ENCODE data around the gene PCDHGB2. TPM values are rescaled to one million over a fixed set of nuclear protein-coding genes. Genes with fewer than 3 reads are reported as not detected.

Gene PCDHGB2
- total RNA-seq, 2 donors from 2014 or later, result 0.17 to 0.34 TPM

DNA sequence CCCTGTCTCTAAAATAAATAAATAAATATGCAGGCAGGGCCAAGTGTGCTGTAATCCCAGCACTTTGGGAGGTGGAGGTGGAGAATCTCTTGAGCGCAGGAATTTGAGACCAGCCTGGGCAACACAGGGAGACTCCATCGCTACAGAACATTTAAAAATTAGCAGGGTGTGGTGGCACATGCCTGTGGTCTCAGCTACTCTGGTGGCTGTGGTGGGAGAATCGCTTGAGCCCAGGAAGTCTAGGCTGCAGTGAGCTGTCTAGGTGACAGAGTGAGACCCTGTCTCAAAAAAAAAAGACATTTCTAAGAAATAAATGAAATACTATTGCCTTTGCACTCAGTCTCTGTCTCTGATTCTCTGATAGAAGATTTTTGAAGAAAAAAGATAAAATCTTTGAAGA is 51.8 kb downstream of the PCDHGB2 start:
- H3K4me1 Mint-ChIP-seq, result peaks cover 4% of the 10 kb centered on the region

More for the DNA sequence above, 51.8 kb downstream of the PCDHGB2 start:
- H3K9me3 Mint-ChIP-seq, result peaks cover 15% of the 10 kb centered on the region
- H3K36me3 Mint-ChIP-seq (ENCODE audit: low read depth), result peaks cover 29% of the 10 kb centered on the region
- no peak overlapping the region for H3K27ac Mint-ChIP-seq
- no peak for ATAC-seq (replicated peaks)
- H3K4me3 Mint-ChIP-seq, result no peak overlapping the region
- peaks cover 46% of the 10 kb centered on the region for H3K27me3 Mint-ChIP-seq

Other genes with a start within 250 kb of the PCDHGB2 start
- not detected for gene PCDHB4, start 238.2 kb upstream of the PCDHGB2 start, total RNA-seq
- gene PCDHB5, start 224.8 kb upstream of the PCDHGB2 start, total RNA-seq, result not detected
- not detected for gene PCDHB6, start 209.9 kb upstream of the PCDHGB2 start, total RNA-seq
- not detected for gene PCDHB7, start 187.3 kb upstream of the PCDHGB2 start, total RNA-seq
- not detected for gene PCDHB8, start 182.2 kb upstream of the PCDHGB2 start, total RNA-seq
- not detected for gene PCDHB16, start 177.6 kb upstream of the PCDHGB2 start, total RNA-seq
- not detected for gene PCDHB9, start 172.8 kb upstream of the PCDHGB2 start, total RNA-seq
- not detected for gene PCDHB10, start 167.6 kb upstream of the PCDHGB2 start, total RNA-seq
- not detected for gene PCDHB11, start 160.4 kb upstream of the PCDHGB2 start, total RNA-seq
- not detected for gene PCDHB12, start 151.3 kb upstream of the PCDHGB2 start, total RNA-seq
- under 1 TPM in 1 of 2 donors, not detected in 1; 0.08 TPM for gene PCDHB13, start 146.1 kb upstream of the PCDHGB2 start, total RNA-seq
- not detected for gene PCDHB14, start 136.7 kb upstream of the PCDHGB2 start, total RNA-seq
- not detected for gene PCDHB15, start 114.6 kb upstream of the PCDHGB2 start, total RNA-seq
- gene SLC25A2, start 55.9 kb upstream of the PCDHGB2 start, total RNA-seq, result under 1 TPM in 1 of 2 donors, not detected in 1; 0.42 TPM
- 10 to 100 TPM; 45.3 to 50.4 TPM for gene TAF7, start 39.2 kb upstream of the PCDHGB2 start, total RNA-seq
- under 1 TPM; 0.09 to 0.16 TPM for gene PCDHGA1, start 29.5 kb upstream of the PCDHGB2 start, total RNA-seq
- not detected for gene PCDHGA2, start 21.2 kb upstream of the PCDHGB2 start, total RNA-seq
- under 1 TPM in 1 of 2 donors, not detected in 1; 0.09 TPM for gene PCDHGA3, start 16.2 kb upstream of the PCDHGB2 start, total RNA-seq
- gene PCDHGB1, start 9.9 kb upstream of the PCDHGB2 start, total RNA-seq, result not detected
- under 1 TPM in 1 of 2 donors, not detected in 1; 0.32 TPM for gene PCDHGA4, start 5.0 kb upstream of the PCDHGB2 start, total RNA-seq
- gene PCDHGA5, start 4.2 kb downstream of the PCDHGB2 start, total RNA-seq, result under 1 TPM in 1 of 2 donors, not detected in 1; 0.11 TPM
- under 1 TPM in 1 of 2 donors, not detected in 1; 0.21 TPM for gene PCDHGB3, start 10.2 kb downstream of the PCDHGB2 start, total RNA-seq
- gene PCDHGA6, start 13.9 kb downstream of the PCDHGB2 start, total RNA-seq, result under 1 TPM; 0.06 to 0.40 TPM
- under 1 TPM in 1 of 2 donors, not detected in 1; 0.06 TPM for gene PCDHGA7, start 22.7 kb downstream of the PCDHGB2 start, total RNA-seq
- under 1 TPM; 0.06 to 0.08 TPM for gene PCDHGB4, start 27.7 kb downstream of the PCDHGB2 start, total RNA-seq
- not detected for gene PCDHGA8, start 32.6 kb downstream of the PCDHGB2 start, total RNA-seq
- gene PCDHGB5, start 38.0 kb downstream of the PCDHGB2 start, total RNA-seq, result under 1 TPM; 0.09 to 0.24 TPM
- not detected for gene PCDHGA9, start 42.8 kb downstream of the PCDHGB2 start, total RNA-seq
- gene PCDHGB6, start 48.0 kb downstream of the PCDHGB2 start, total RNA-seq, result under 1 TPM in 1 of 2 donors, not detected in 1; 0.08 TPM
- gene PCDHGA10, start 53.0 kb downstream of the PCDHGB2 start, total RNA-seq, result under 1 TPM; 0.06 to 0.08 TPM
- gene PCDHGB7, start 57.7 kb downstream of the PCDHGB2 start, total RNA-seq, result under 1 TPM in 1 of 2 donors, not detected in 1; 0.11 TPM
- under 1 TPM in 1 of 2 donors, not detected in 1; 0.09 TPM for gene PCDHGA11, start 61.1 kb downstream of the PCDHGB2 start, total RNA-seq
- not detected for gene PCDHGA12, start 70.5 kb downstream of the PCDHGB2 start, total RNA-seq
- gene PCDHGC3, start 116.0 kb downstream of the PCDHGB2 start, total RNA-seq, result under 1 TPM in 1 of 2 donors, not detected in 1; 0.56 TPM
- gene PCDHGC4, start 125.0 kb downstream of the PCDHGB2 start, total RNA-seq, result not detected
- not detected for gene PCDHGC5, start 129.1 kb downstream of the PCDHGB2 start, total RNA-seq

All from activated T-helper 17 cell treated with anti-CD3 and anti-CD28 coated beads, Interleukin-2, amount 50 U/mL, for 72 hours (primary cell).